Activated naive CD4-positive, alpha-beta T cell treated with anti-CD3 and anti-CD28 coated beads for 36 hours (primary cell): ENCODE results near the gene ASF1B. TPM values are rescaled to one million over a fixed set of nuclear protein-coding genes. Genes with fewer than 3 reads are reported as not detected.

Source experiments
- CTCF ChIA-PET: fragments of 350-600 bp; sonication (Branson Sonifier 250); formaldehyde crosslinking; loops from one replicate; lab custom pipeline; 2021; ENCODE audit warnings: antibody characterized with exemption; lab: Charles Lee
- DNase-seq: peaks from one replicate; pipeline ENCODE4 v3.0.0-alpha.2; 2020
- H3K27ac Mint-ChIP-seq: one replicate; pipeline ENCODE4 v1.8.0; 2021; ENCODE audit warnings: mild to moderate bottlenecking, mixed read lengths
- H3K27me3 Mint-ChIP-seq: one replicate; pipeline ENCODE4 v1.8.0; 2021; ENCODE audit warnings: low read depth, mixed read lengths
- H3K36me3 Mint-ChIP-seq: one replicate; pipeline ENCODE4 v1.8.0; 2021; ENCODE audit warnings: low read depth, mixed read lengths
- H3K4me1 Mint-ChIP-seq: one replicate; pipeline ENCODE4 v1.8.0; 2021; ENCODE audit warnings: low read depth, mixed read lengths
- H3K4me3 Mint-ChIP-seq: one replicate; pipeline ENCODE4 v1.8.0; 2021; ENCODE audit warnings: mild to moderate bottlenecking, moderate library complexity, mixed read lengths
- H3K9me3 Mint-ChIP-seq: one replicate; pipeline ENCODE4 v1.8.0; 2021; ENCODE audit warnings: mixed read lengths
- intact Hi-C: fragments of 100-400 bp; cut with micrococcal nuclease; formaldehyde crosslinking; loops from one replicate; pipeline ENCODE4 v1.15.1; 2023
- total RNA-seq, 2 experiments: library from RNA; stranded (reverse); gene quantifications; one replicate each; pipeline ENCODE4 v1.2.3, GENCODE V29; 2021

ASF1B gene
- total RNA-seq, 2 experiments from 2014 or later = 54.7 to 56.6 TPM

DNA sequence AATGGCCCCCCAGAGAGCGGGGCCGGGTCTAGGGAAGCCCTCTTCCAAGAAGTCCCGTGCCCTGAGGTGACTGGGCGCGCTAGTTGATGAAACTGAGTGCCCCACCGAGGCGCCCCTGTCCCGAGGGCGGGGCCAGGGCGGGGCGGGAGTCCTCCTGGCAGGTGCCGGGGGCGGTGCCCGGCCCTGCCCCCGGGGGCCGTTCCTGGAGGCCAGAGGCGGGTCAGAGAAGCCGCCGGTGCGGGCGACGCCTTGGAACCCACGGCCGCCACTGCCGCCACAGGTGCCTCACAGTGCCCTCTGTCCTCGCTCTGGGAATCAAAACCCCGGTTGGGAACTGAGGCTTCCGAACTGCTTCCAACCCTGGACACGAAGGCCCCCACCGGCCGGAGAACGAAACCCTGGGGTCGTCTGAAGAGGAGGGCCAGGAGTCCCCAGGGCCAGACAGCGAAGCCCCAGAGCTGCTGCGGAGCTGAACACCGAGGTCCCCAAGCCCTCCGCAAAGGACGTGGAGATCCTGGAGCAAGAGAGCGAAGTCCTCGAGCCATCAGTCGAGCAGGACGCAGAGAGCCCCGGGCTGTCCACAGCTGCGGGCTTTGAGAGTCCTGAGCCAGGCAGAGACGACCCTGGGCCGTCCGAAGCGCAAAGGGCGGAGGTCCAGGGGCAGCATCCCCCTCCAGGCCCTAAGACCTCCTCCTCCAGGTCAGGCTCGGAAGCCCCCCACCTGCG lies 63.7 kb downstream of the ASF1B start, which contains the start of gene MISP3:
TSS of gene MISP3 (plus strand) at position 252 of the 726 bp plus-strand sequence. CDS start 524 bp downstream, outside the sequence.
- Mint-ChIP-seq H3K27ac (no peak within 1 kb of the TSS), H3K4me1 (peaks cover 10% of the 10 kb centered on the region), H3K9me3 (no peaks in the 10 kb centered on the region), H3K4me3 (peak within 1 kb of the TSS; percentile 80), H3K27me3 (peaks cover 4% of the 10 kb centered on the region), H3K36me3 (no peaks in the 10 kb centered on the region)
- CTCF ChIA-PET = interaction anchor here (0.8 to 4.6 kb wide), 16 partner anchors 10 to 214 kb away, joined by 3 to 55 read pairs (median 4); partner anchors contain the start of genes ASF1B, BRME1, CC2D1A and PALM3
- intact Hi-C loops = loop anchor here (1.0 to 5.0 kb wide), 5 partner anchors 9 to 120 kb away; partner anchors contain the start of gene DCAF15
- peak; percentile 30 for DNase-seq

DNA sequence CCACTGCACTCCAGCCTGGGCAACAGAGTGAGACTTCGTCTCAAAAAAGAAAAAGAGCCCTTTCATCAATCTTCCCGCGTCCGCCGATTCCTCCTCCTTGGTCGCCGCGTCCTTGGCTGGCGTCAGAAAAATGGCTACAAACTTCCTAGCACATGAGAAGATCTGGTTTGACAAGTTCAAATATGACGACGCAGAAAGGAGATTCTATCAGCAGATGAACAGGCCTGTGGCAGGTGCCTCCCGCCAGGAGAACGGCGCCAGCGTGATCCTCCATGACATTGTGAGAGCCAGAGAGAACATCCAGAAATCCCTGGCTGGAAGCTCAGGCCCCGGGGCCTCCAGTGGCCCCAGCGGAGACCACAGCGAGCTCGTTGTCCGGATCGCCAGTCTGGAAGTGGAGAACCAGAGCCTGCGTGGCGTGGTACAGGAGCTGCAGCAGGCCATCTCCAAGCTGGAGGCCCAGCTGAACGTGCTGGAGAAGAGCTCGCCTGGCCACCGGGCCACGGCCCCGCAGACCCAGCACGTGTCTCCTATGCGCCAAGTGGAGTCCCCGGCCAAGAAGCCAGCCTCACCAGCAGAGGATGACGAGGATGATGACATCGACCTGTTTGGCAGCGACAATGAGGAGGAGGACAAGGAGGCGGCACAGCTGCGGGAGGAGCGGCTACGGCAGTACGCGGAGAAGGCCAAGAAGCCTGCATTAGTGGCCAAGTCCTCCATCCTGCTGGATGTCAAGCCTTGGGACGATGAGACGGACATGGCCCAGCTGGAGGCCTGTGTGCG lies 65.9 kb downstream of the ASF1B start:
- H3K27ac Mint-ChIP-seq = no peak overlapping the region
- no peaks in the 10 kb centered on the region for H3K36me3 Mint-ChIP-seq
- no peak for DNase-seq
- peaks cover 10% of the 10 kb centered on the region for H3K4me1 Mint-ChIP-seq
- intact Hi-C loops = loop anchor here (5.0 kb wide), 1 partner anchor 118 kb away; the partner anchor contains the start of gene DCAF15
- CTCF ChIA-PET = interaction anchor here (0.6 to 4.6 kb wide), 11 partner anchors 8 to 292 kb away, joined by 3 to 55 read pairs (median 3); partner anchors contain the start of genes ASF1B and PALM3
- H3K4me3 Mint-ChIP-seq = no peak overlapping the region
- no peaks in the 10 kb centered on the region for H3K9me3 Mint-ChIP-seq
- H3K27me3 Mint-ChIP-seq = peaks cover 4% of the 10 kb centered on the region

Other genes starting within 250 kb of the ASF1B start
- 1 to 10 TPM; 5.8 to 5.9 TPM for gene BRME1, start 230.5 kb downstream of the ASF1B start, total RNA-seq
- gene CC2D1A, start 230.4 kb downstream of the ASF1B start, total RNA-seq = 10 to 100 TPM; 27.4 to 28.6 TPM
- under 1 TPM in 1 of 2 experiments, not detected in 1; 0.29 TPM for gene PODNL1, start 198.2 kb downstream of the ASF1B start, total RNA-seq
- 10 to 100 TPM; 67.7 to 70.6 TPM for gene DCAF15, start 184.1 kb downstream of the ASF1B start, total RNA-seq
- 10 to 100 TPM; 13.8 to 14.0 TPM for gene RFX1, start 130.3 kb downstream of the ASF1B start, total RNA-seq
- gene RLN3, start 108.4 kb downstream of the ASF1B start, total RNA-seq = not detected
- 10 to 100 TPM; 59.3 to 59.4 TPM for gene IL27RA, start 104.8 kb downstream of the ASF1B start, total RNA-seq
- not detected for gene PALM3, start 74.5 kb downstream of the ASF1B start, total RNA-seq
- under 1 TPM; 0.45 to 0.96 TPM for gene MISP3, start 63.8 kb downstream of the ASF1B start, total RNA-seq
- gene C19orf67, start 50.8 kb downstream of the ASF1B start, total RNA-seq = not detected
- gene SAMD1, start 45.8 kb downstream of the ASF1B start, total RNA-seq = 10 to 100 TPM; 50.9 to 53.0 TPM
- 10 to 100 TPM; 48.2 to 60.0 TPM for gene PRKACA, start 18.8 kb downstream of the ASF1B start, total RNA-seq
- 10 to 100 TPM; 13.5 to 14.6 TPM for gene ADGRL1, start 69.6 kb upstream of the ASF1B start, total RNA-seq
- gene ADGRE5, start 244.9 kb upstream of the ASF1B start, total RNA-seq = 100 to 1,000 TPM; 173 to 187 TPM